Prostate gland (tissue), 2 donors: ENCODE data around the gene HIGD2A. TPM values are rescaled to one million over a fixed set of nuclear protein-coding genes. Genes with fewer than 3 reads are reported as not detected.

Experiments used
- DNase-seq: peaks from one replicate; pipeline ENCODE4 v3.0.0-alpha.2; 2019; ENCODE audit warnings: low spot score
- H3K27ac ChIP-seq, 2 donors: fragments of 200-600 bp; sonication (generic); 2 replicates each; pipeline ENCODE4 v1.5.1; 2017 to 2019
- H3K27me3 ChIP-seq: fragments of 200-600 bp; sonication (generic); replicated peaks from 2 replicates; pipeline ENCODE4 v1.5.1; 2019; ENCODE audit not compliant: insufficient read depth
- H3K36me3 ChIP-seq, 2 donors: fragments of 200-600 bp; sonication (generic); 1 replicate in 1 of 2; 2 replicates in 1 of 2; pipeline versions ENCODE4 v1.5.1 to v1.8.1; 2017 to 2019
- H3K4me1 ChIP-seq: fragments of 200-600 bp; sonication (generic); replicated peaks from 2 replicates; pipeline ENCODE4 v1.5.1; 2019
- H3K4me3 ChIP-seq, 2 donors: fragments of 200-600 bp; sonication (generic); 2 replicates each; pipeline ENCODE4 v1.5.1; 2017 to 2019
- H3K9me3 ChIP-seq: fragments of 200-600 bp; sonication (generic); 2 replicates; pipeline ENCODE4 v1.5.1; 2017
- POLR2A ChIP-seq: fragments of 450-650 bp; IDR thresholded peaks from one replicate; pipeline ENCODE4 v1.6.1; 2016; ENCODE audit warnings: antibody characterized with exemption, mild to moderate bottlenecking
- POLR2AphosphoS5 ChIP-seq: sonication (generic); formaldehyde crosslinking; IDR thresholded peaks from one replicate; pipeline ENCODE4 v1.6.1; 2017; ENCODE audit warnings: antibody characterized with exemption
- WGBS: methylation state at CpG from one replicate; pipeline ENCODE4 v1.1.5; 2018; 5-methylcytosine and 5-hydroxymethylcytosine counted together
- intact Hi-C: fragments of 100-400 bp; cut with DNase I; formaldehyde crosslinking; loops from one replicate; pipeline ENCODE4 v1.14.2; 2022
- total RNA-seq, 2 donors: library from RNA; depleted of rRNA; stranded (reverse); fragments of >200 nt; gene quantifications; one replicate each; pipeline ENCODE4 v1.1.0, GENCODE V29; 2016
- TF ChIP-seq, protein P1 (sequence below), 4 experiments: fragments of 200-600 bp in 2 of 4; fragments of 450-650 bp in 2 of 4; sonication (generic) in 2 of 4; IDR thresholded peaks; 1 replicate in 3 of 4; 2 replicates in 1 of 4; pipeline ENCODE4 v1.5.1; 2016 to 2019; ENCODE audit warnings: antibody characterized with exemption in 4 of 4, mild to moderate bottlenecking in 2 of 4, moderate library complexity in 2 of 4

The HIGD2A gene, protein sequence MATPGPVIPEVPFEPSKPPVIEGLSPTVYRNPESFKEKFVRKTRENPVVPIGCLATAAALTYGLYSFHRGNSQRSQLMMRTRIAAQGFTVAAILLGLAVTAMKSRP
- total RNA-seq, result 100 to 1,000 TPM; 172 to 203 TPM

DNA sequence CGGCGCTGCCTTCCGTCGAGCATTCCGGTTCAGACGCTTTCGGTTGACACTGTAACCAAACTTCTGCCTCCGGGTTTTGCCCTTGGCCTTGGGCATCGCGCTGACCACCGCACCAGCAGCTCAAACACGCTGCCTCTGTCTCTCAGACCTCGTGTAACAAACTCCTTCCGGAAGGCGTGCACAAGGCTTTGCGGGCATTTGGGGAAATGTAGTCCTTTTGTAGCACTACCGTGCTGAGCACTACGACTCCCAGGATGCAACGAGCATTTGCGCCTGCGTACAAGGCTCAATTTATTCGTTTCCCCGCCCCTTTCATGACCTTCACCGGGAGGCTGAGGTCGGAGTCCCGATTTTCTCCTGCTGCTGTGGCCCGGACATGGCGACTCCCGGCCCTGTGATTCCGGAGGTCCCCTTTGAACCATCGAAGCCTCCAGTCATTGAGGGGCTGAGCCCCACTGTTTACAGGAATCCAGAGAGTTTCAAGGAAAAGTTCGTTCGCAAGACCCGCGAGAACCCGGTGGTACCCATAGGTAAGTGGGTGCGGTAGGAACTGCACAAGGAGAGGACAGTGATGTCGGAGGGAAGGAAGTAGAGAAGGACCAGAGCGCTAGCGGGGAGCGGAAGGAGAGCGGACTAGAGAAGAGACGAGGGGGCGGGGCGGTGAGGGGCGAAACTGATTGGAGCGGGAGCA lies at the start of gene HIGD2A, which contains the start of gene NOP16:
TSS of gene HIGD2A (plus strand) at position 308 of the 691 bp plus-strand sequence. CDS start at position 377, 69 bp downstream.
TSS of gene NOP16 (minus strand) at position 155 of the 691 bp plus-strand sequence. CDS start at position 96, 59 bp downstream.
- WGBS, result under 1% methylated on average over 47 of the region's 47 CpGs
- intact Hi-C loops, result no loop called here
- peak within 1 kb of the TSS; percentile 60 to 72 for H3K4me3 ChIP-seq
- H3K27ac ChIP-seq, result peak within 1 kb of the TSS; percentile 94 to 95
- DNase-seq, result peak; percentile 98
- H3K9me3 ChIP-seq, result no peaks in the 10 kb centered on the region
- peaks cover 0 to under 1% of the 10 kb centered on the region in 2 donors for H3K36me3 ChIP-seq
- H3K4me1 ChIP-seq, result no peaks in the 10 kb centered on the region
- TF ChIP-seq, protein P1, sequence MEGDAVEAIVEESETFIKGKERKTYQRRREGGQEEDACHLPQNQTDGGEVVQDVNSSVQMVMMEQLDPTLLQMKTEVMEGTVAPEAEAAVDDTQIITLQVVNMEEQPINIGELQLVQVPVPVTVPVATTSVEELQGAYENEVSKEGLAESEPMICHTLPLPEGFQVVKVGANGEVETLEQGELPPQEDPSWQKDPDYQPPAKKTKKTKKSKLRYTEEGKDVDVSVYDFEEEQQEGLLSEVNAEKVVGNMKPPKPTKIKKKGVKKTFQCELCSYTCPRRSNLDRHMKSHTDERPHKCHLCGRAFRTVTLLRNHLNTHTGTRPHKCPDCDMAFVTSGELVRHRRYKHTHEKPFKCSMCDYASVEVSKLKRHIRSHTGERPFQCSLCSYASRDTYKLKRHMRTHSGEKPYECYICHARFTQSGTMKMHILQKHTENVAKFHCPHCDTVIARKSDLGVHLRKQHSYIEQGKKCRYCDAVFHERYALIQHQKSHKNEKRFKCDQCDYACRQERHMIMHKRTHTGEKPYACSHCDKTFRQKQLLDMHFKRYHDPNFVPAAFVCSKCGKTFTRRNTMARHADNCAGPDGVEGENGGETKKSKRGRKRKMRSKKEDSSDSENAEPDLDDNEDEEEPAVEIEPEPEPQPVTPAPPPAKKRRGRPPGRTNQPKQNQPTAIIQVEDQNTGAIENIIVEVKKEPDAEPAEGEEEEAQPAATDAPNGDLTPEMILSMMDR (IDR thresholded peaks at IDR 0.05), result peak in 3 of 4 experiments; percentile 9 to 50 (median 23)
- no peak for TF ChIP-seq POLR2A
- TF ChIP-seq POLR2AphosphoS5, result peak; percentile 96
- no peaks in the 10 kb centered on the region for H3K27me3 ChIP-seq

DNA sequence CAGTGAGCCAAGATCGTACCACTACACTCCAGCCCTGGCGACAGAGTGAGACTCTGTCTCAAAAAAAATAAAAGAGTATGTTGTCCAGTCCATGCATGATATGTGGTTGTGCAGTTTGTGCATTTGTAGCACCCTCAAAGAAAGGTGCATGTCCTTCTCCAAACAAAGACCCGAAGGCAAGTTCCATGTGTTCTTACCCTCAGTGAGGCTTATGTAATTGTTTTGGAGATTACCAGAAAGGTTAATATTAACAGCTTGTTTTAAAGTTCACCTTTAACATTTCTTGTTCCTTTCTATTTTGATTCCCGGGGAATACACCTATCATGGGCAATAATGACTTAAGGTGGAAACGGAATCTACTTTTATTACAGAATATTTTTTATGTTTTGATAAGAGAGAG lies 49.2 kb upstream of the HIGD2A start:
- Histone ChIP-seq H3K27me3 (no peaks in the 10 kb centered on the region), H3K27ac (no peak overlapping the region), H3K4me1 (no peaks in the 10 kb centered on the region), H3K4me3 (no peak overlapping the region), H3K9me3 (no peaks in the 10 kb centered on the region), H3K36me3 (no peaks in the 10 kb centered on the region)
- TF ChIP-seq, protein P1 (IDR thresholded peaks at IDR 0.05), result no peak
- TF ChIP-seq POLR2AphosphoS5 (no peak), POLR2A (no peak)
- intact Hi-C loops, result no loop called here
- no peak for DNase-seq
- WGBS, result 86% methylated on average over 5 of the region's 5 CpGs

DNA sequence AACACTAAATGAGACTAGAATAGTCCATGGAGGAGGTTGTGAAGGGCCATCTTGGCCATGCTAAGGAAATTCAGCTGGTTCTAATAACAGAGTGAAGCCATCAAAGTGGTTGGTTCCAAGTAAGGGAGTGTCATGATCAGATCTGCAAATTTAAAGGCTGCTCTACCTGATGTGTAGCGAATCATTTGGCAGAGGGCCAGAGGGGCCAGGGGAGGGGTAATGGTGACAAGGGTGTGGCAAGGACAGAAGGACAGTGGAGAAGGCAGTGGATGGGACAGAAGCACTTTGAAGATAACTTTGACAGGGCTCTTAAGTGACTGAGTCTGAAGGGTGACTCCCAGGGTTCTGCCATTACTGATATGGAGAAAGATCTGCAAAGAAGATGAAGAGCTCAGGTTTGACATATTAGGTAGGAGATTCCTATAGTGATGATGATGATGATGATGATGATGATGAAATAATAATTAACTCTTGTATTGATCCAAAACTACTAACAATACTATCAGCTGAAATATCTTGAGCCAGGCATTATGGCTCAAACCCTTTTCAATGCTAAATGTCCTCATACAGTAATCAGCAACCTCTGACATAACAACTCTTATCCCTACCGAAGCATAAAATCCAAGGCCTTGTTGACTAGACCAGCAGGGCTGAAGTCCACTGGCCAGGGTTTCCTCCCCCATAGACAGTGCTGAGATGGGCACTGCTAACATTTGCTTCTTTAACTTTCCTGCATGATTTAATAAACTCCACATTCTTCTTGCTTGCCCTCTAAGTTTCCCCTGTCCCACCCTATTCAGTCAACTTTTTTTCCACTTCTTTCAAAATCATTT lies 47.0 kb upstream of the HIGD2A start:
- TF ChIP-seq POLR2A (no peak), POLR2AphosphoS5 (no peak)
- TF ChIP-seq, protein P1 (IDR thresholded peaks at IDR 0.05), result no peak
- Histone ChIP-seq H3K27me3 (no peaks in the 10 kb centered on the region), H3K9me3 (no peaks in the 10 kb centered on the region), H3K27ac (no peak overlapping the region), H3K4me3 (no peak overlapping the region), H3K36me3 (peaks cover 3 to 8% of the 10 kb centered on the region in 2 donors), H3K4me1 (no peaks in the 10 kb centered on the region)
- 81% methylated on average over 2 of the region's 2 CpGs for WGBS
- DNase-seq, result no peak
- intact Hi-C loops, result no loop called here

DNA sequence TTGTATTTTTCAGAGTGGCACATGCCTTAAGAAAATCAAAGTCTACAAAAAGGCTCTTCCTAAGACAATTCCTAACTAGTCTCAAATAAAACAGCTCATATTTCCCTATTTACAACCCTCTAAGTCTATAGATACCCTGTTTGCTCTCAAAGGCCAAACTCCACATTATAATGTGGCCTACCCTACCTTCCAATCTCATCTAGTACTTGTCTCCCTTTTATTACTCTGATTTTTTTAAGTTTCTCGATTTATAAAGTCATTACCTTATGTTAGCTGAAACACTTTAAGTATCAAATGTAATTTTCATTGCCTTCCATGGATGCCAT lies 46.4 kb upstream of the HIGD2A start:
- DNase-seq, result no peak
- TF ChIP-seq POLR2AphosphoS5 (no peak), POLR2A (no peak)
- TF ChIP-seq, protein P1 (IDR thresholded peaks at IDR 0.05), result no peak
- 59% methylated on average over 1 of the region's 1 CpG for WGBS
- H3K9me3 ChIP-seq, result no peaks in the 10 kb centered on the region
- H3K4me1 ChIP-seq, result no peaks in the 10 kb centered on the region
- H3K27ac ChIP-seq, result no peak overlapping the region
- H3K4me3 ChIP-seq, result no peak overlapping the region
- no peaks in the 10 kb centered on the region for H3K27me3 ChIP-seq
- peaks cover 6 to 11% of the 10 kb centered on the region in 2 donors for H3K36me3 ChIP-seq
- intact Hi-C loops, result no loop called here
